CD14-positive monocyte (primary cell): ENCODE data around the gene POLR3A. TPM values are rescaled to one million over a fixed set of nuclear protein-coding genes. Genes with fewer than 3 reads are reported as not detected.

Experiments used
- DNase-seq, 3 donors: peaks; one replicate each; pipeline ENCODE4 v3.0.0-alpha.2; 2011 to 2022
- H2AFZ ChIP-seq: 2 replicates; pipeline ENCODE4 v1.6.0; 2012; ENCODE audit warnings: mild to moderate bottlenecking, low read depth, low read length, inconsistent platforms; ENCODE audit not compliant: insufficient read depth, poor library complexity, severe bottlenecking
- H3K27ac ChIP-seq, 2 donors: 1 replicate in 1 of 2; 2 replicates in 1 of 2; pipeline ENCODE4 v1.5.1; 2012 to 2013; ENCODE audit warnings: low read length in 2 of 2, control low read depth in 1 of 2, inconsistent platforms in 1 of 2, low read depth in 1 of 2, mild to moderate bottlenecking in 1 of 2
- H3K27me3 ChIP-seq, 2 donors: one replicate each; pipeline versions ENCODE4 v1.6.0 to v1.6.1; 2011 to 2013; ENCODE audit warnings: low read length in 2 of 2; ENCODE audit not compliant: control insufficient read depth in 2 of 2, insufficient read depth in 2 of 2
- H3K36me3 ChIP-seq, 2 donors: replicated peaks in 1 of 2; 1 replicate in 1 of 2; 2 replicates in 1 of 2; pipeline versions ENCODE4 v1.5.1 to v1.6.1; 2012 to 2013; ENCODE audit warnings: low read length in 2 of 2, control low read depth in 1 of 2, inconsistent platforms in 1 of 2, mild to moderate bottlenecking in 1 of 2; ENCODE audit not compliant: insufficient read depth in 2 of 2, control insufficient read depth in 1 of 2
- H3K4me1 ChIP-seq, 2 donors: 1 replicate in 1 of 2; 2 replicates in 1 of 2; pipeline versions ENCODE4 v1.5.1 to v1.6.1; 2012 to 2013; ENCODE audit warnings: low read length in 2 of 2, control low read depth in 1 of 2, inconsistent platforms in 1 of 2, mild to moderate bottlenecking in 1 of 2, moderate library complexity in 1 of 2; ENCODE audit not compliant: insufficient read depth in 2 of 2, control insufficient read depth in 1 of 2
- H3K4me2 ChIP-seq: replicated peaks from 2 replicates; pipeline ENCODE3; 2012; ENCODE audit warnings: low read length, moderate library complexity, mild to moderate bottlenecking; ENCODE audit not compliant: poor library complexity, severe bottlenecking; ENCODE audit errors: extremely low read depth
- H3K4me3 ChIP-seq, 3 experiments: fragments of 200-600 bp in 1 of 3; sonication (generic) in 1 of 3; replicated peaks in 1 of 3; 1 replicate in 2 of 3; 2 replicates in 1 of 3; pipeline ENCODE4 v1.5.1; 2011 to 2013; ENCODE audit warnings: low read length in 3 of 3, mild to moderate bottlenecking in 3 of 3, control low read depth in 2 of 3, low read depth in 2 of 3, inconsistent platforms in 1 of 3, moderate library complexity in 1 of 3
- H3K79me2 ChIP-seq: 2 replicates; pipeline ENCODE4 v1.6.0; 2012; ENCODE audit warnings: mild to moderate bottlenecking, control low read depth, inconsistent platforms, low read length, moderate library complexity; ENCODE audit not compliant: insufficient read depth
- H3K9ac ChIP-seq: 2 replicates; pipeline ENCODE4 v1.6.0; 2017; ENCODE audit warnings: low read length, mild to moderate bottlenecking; ENCODE audit not compliant: insufficient read depth, poor library complexity, severe bottlenecking
- H3K9me3 ChIP-seq, 2 donors: replicated peaks in 1 of 2; 1 replicate in 1 of 2; 2 replicates in 1 of 2; pipeline versions ENCODE4 v1.5.1 to v1.6.1; 2012 to 2013; ENCODE audit warnings: low read length in 2 of 2, control low read depth in 1 of 2; ENCODE audit not compliant: control insufficient read depth in 1 of 2, insufficient read depth in 1 of 2
- H4K20me1 ChIP-seq: 2 replicates; pipeline ENCODE4 v1.6.0; 2012; ENCODE audit warnings: mild to moderate bottlenecking, low read length, control low read depth, moderate library complexity; ENCODE audit not compliant: insufficient read depth
- H3K27ac Mint-ChIP-seq, 7 donors: one replicate each; pipeline ENCODE4 v1.8.0; 2020; ENCODE audit warnings: mild to moderate bottlenecking in 7 of 7, mixed read lengths in 7 of 7, moderate library complexity in 6 of 7, inconsistent platforms in 2 of 7
- H3K27me3 Mint-ChIP-seq, 3 donors: one replicate each; pipeline ENCODE4 v1.8.0; 2021 to 2022; ENCODE audit warnings: low read depth in 3 of 3, mild to moderate bottlenecking in 3 of 3, mixed read lengths in 3 of 3, moderate library complexity in 3 of 3, inconsistent platforms in 1 of 3
- H3K36me3 Mint-ChIP-seq, 2 donors: one replicate each; pipeline ENCODE4 v1.8.0; 2020; ENCODE audit warnings: mixed read lengths in 2 of 2, inconsistent platforms in 1 of 2, mild to moderate bottlenecking in 1 of 2
- H3K4me1 Mint-ChIP-seq: one replicate; pipeline ENCODE4 v1.8.0; 2020; ENCODE audit warnings: mild to moderate bottlenecking, mixed read lengths
- H3K4me3 Mint-ChIP-seq, 2 donors: one replicate each; pipeline ENCODE4 v1.8.0; 2020; ENCODE audit warnings: mild to moderate bottlenecking in 2 of 2, mixed read lengths in 2 of 2, moderate library complexity in 1 of 2
- H3K9me3 Mint-ChIP-seq, 7 donors: one replicate each; pipeline ENCODE4 v1.8.0; 2020 to 2022; ENCODE audit warnings: mixed read lengths in 7 of 7, mild to moderate bottlenecking in 6 of 7, moderate library complexity in 6 of 7, inconsistent platforms in 2 of 7
- CTCF ChIP-seq: fragments of 200-600 bp; IDR thresholded peaks from one replicate; pipeline ENCODE4 v1.8.0; 2022; ENCODE audit warnings: antibody characterized with exemption, mild to moderate bottlenecking
- WGBS: methylation state at CpG from one replicate; pipeline ENCODE4 v1.1.5; 2013; ENCODE audit warnings: missing lambda C conversion rate; ENCODE audit not compliant: insufficient coverage; 5-methylcytosine and 5-hydroxymethylcytosine counted together
- intact Hi-C, 2 donors: fragments of 100-400 bp; cut with micrococcal nuclease; formaldehyde crosslinking; loops; one replicate each; pipeline versions ENCODE4 v1.15.0 to v1.15.1; 2023
- polyA plus RNA-seq, 3 donors: library from polyadenylated mRNA; depleted of rRNA in 1 of 3; unstranded in 2 of 3; stranded (reverse) in 1 of 3; fragments of 300-500 nt in 2 of 3; fragments of >200 nt in 1 of 3; fragmentation: Illumina TruSeq in 2 of 3; gene quantifications; 1 replicate in 2 of 3; 2 replicates in 1 of 3; pipeline ENCODE4 v1.2.3, GENCODE V29; 2012 to 2021

Gene POLR3A
- polyA plus RNA-seq, 3 donors = 2.7 to 5.2 (median 4.7) TPM

GRCh38 chr10:77965294-77965693, 64.0 kb downstream of the POLR3A start:
- Mint-ChIP-seq H3K4me3 (no peak overlapping the region), H3K36me3 (no peaks in the 10 kb centered on the region), H3K9me3 (peaks cover 0 to 9% (median 2%) of the 10 kb centered on the region in 7 donors), H3K4me1 (no peaks in the 10 kb centered on the region), H3K27ac (no peak overlapping the region), H3K27me3 (peaks cover 2 to 3% (median 2%) of the 10 kb centered on the region in 3 donors)
- Histone ChIP-seq H3K36me3 (no peaks in the 10 kb centered on the region), H3K4me1 (no peaks in the 10 kb centered on the region), H2AFZ (no peak overlapping the region), H3K27ac (no peak overlapping the region), H3K4me2 (no peak overlapping the region), H3K27me3 (no peaks in the 10 kb centered on the region), H3K9ac (no peak overlapping the region), H3K4me3 (no peak overlapping the region), H4K20me1 (no peaks in the 10 kb centered on the region), H3K9me3 (peaks cover 5 to 8% of the 10 kb centered on the region in 2 donors), H3K79me2 (no peaks in the 10 kb centered on the region)
- DNase-seq = no peak
- intact Hi-C loops = no loop called here
- WGBS = 67% methylated on average over 3 of the region's 5 CpGs
- no peak for TF ChIP-seq CTCF

GRCh38 chr10:77964811-77965210, 64.5 kb downstream of the POLR3A start:
- Histone ChIP-seq H3K79me2 (no peaks in the 10 kb centered on the region), H3K27ac (no peak overlapping the region), H2AFZ (no peak overlapping the region), H3K4me3 (no peak overlapping the region), H3K36me3 (no peaks in the 10 kb centered on the region), H3K4me1 (no peaks in the 10 kb centered on the region), H3K27me3 (no peaks in the 10 kb centered on the region), H3K9me3 (peaks cover 5 to 8% of the 10 kb centered on the region in 2 donors), H3K4me2 (no peak overlapping the region), H3K9ac (no peak overlapping the region), H4K20me1 (no peaks in the 10 kb centered on the region)
- Mint-ChIP-seq H3K4me3 (no peak overlapping the region), H3K9me3 (peaks cover 0 to 9% (median 2%) of the 10 kb centered on the region in 7 donors), H3K27ac (no peak overlapping the region), H3K27me3 (peaks cover 2 to 3% (median 2%) of the 10 kb centered on the region in 3 donors), H3K4me1 (no peaks in the 10 kb centered on the region), H3K36me3 (no peaks in the 10 kb centered on the region)
- intact Hi-C loops = no loop called here
- TF ChIP-seq CTCF = no peak
- no peak for DNase-seq
- no CpG with 5 or more reads among the region's 1 CpG for WGBS
